GM12865 (cell line): ENCODE measurements around the gene ZCCHC24.

Experiments
- DNase-seq: peaks from one replicate; pipeline ENCODE4 v3.0.0; 2010; ENCODE audit warnings: low read depth
- H3K4me3 ChIP-seq: 2 replicates; pipeline ENCODE4 v1.5.1; 2011; ENCODE audit warnings: mild to moderate bottlenecking, low read depth, low read length, control low read depth
- CTCF ChIP-seq: IDR thresholded peaks from 2 replicates; pipeline ENCODE4 v1.5.1; 2011; ENCODE audit warnings: low read length, control low read depth, low read depth, inconsistent platforms; ENCODE audit not compliant: insufficient read depth; ENCODE audit errors: missing control alignments

ZCCHC24 gene

DNA sequence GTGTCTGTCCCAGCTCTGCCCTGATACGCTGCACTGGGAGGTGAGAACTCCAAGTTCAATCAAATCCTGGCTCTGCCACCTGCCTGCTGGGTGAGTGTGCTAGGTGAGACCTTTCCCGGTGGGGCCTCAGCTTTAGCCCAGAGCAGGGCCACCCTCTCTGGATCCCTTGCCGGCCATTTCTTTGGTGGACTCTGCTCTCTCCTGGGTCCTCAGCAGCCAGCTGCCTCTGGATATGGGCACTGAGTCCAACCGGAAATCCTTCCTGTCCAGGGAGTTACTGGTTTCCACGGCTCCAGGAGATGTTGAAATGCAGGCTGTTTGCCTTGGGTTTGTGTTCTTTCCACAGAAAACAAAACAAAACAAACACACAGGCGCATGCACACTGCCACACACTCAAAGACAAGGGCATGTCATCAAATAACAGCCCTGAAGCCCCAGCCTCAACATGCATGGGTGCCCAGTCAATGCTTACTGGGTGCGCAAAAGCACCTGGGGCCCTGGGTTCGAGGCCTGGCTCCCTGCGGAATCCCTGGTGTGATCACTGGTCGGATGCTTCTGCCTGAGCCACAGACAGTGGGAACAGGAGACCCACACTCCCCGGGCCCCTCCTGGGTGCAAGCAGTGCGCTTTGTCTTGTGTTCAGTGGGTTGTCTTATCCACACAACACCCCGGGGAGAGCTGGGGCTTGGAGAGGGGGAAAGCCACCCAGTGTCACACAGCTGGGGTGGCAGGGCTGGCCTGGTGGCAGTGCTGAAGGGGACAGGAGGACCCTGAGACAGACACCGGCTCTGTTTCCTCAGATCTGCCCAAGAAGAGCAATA, 65.1 kb downstream of the ZCCHC24 start:
- no peak for TF ChIP-seq CTCF
- DNase-seq = no peak
- H3K4me3 ChIP-seq = no peak overlapping the region

GRCh38 chr10:79379512-79380124, 65.8 kb downstream of the ZCCHC24 start:
- no peak overlapping the region for H3K4me3 ChIP-seq
- TF ChIP-seq CTCF = no peak
- no peak for DNase-seq

GRCh38 chr10:79378647-79379511, 66.5 kb downstream of the ZCCHC24 start:
- TF ChIP-seq CTCF = no peak
- DNase-seq = no peak
- no peak overlapping the region for H3K4me3 ChIP-seq

DNA sequence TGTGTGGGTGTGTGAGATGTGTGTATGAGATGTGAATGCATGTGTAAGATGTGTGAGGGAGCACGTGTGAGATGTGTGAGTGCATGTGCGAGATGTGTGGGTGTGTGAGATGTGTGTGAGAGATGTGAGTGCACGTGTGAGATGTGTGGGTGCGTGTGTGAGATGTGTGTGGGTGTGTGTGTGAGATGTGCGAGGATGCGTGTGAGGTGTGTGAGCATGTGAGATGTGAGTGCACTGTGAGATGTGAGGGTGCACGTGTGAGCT, 67.1 kb downstream of the ZCCHC24 start:
- TF ChIP-seq CTCF = no peak
- DNase-seq = no peak
- no peak overlapping the region for H3K4me3 ChIP-seq

GRCh38 chr10:79377557-79378382, 67.7 kb downstream of the ZCCHC24 start:
- no peak for TF ChIP-seq CTCF
- no peak overlapping the region for H3K4me3 ChIP-seq
- no peak for DNase-seq

- no peak for TF ChIP-seq CTCF
- no peak overlapping the region for H3K4me3 ChIP-seq
- DNase-seq = no peak
These were observed 68.5 kb downstream of the ZCCHC24 start for GRCh38 chr10:79376751-79377556.
